ENCODE data around the gene METTL25B. TPM values are rescaled to one million over a fixed set of nuclear protein-coding genes. Genes with fewer than 3 reads are reported as not detected.

METTL25B gene
- total and polyA plus RNA-seq, 4 donors: 6.9 to 13.5 (median 11.5) TPM

- no peak for TF ChIP-seq ZBTB33 (IDR thresholded peaks at IDR 0.05)
- TF ChIP-seq RAD21 (IDR thresholded peaks at IDR 0.05): peak in 1 of 2 donors; percentile 13
- peak; percentile 59 for TF ChIP-seq MAX (IDR thresholded peaks at IDR 0.05)
- TF ChIP-seq GABPA (IDR thresholded peaks at IDR 0.05 in 1 of 2, conservative IDR thresholded peaks at IDR 0.05 in 1 of 2): peak; percentile 73 to 89
- TF ChIP-seq HNF4G (IDR thresholded peaks at IDR 0.05): no peak
- TF ChIP-seq FOXA2 (IDR thresholded peaks at IDR 0.05): no peak
- TF ChIP-seq CTCF (IDR thresholded peaks at IDR 0.05; ENCODE audit: low read depth, low read length, missing input control): no peak
- peak; percentile 52 for TF ChIP-seq SP1 (IDR thresholded peaks at IDR 0.05)
- TF ChIP-seq, protein P1, sequence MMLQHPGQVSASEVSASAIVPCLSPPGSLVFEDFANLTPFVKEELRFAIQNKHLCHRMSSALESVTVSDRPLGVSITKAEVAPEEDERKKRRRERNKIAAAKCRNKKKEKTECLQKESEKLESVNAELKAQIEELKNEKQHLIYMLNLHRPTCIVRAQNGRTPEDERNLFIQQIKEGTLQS (IDR thresholded peaks at IDR 0.05): no peak
- TF ChIP-seq YY1 (IDR thresholded peaks at IDR 0.05): no peak
- no peak for TF ChIP-seq FOXA1 (IDR thresholded peaks at IDR 0.05)
- peak in 1 of 2 donors; percentile 29 for TF ChIP-seq HNF4A (conservative IDR thresholded peaks at IDR 0.05)
- no peak for TF ChIP-seq REST (IDR thresholded peaks at IDR 0.05)
- no peak for TF ChIP-seq JUND (IDR thresholded peaks at IDR 0.05)
- TF ChIP-seq NR2F2 (IDR thresholded peaks at IDR 0.05): peak; percentile 30
- TF ChIP-seq EGR1 (IDR thresholded peaks at IDR 0.05; ENCODE audit: low read depth in 2 of 2): peak in 1 of 2 donors; percentile 62
- peak in 1 of 2 donors; percentile 16 for TF ChIP-seq RXRA (IDR thresholded peaks at IDR 0.05)
- TF ChIP-seq TAF1 (conservative IDR thresholded peaks at IDR 0.05): no peak
- Histone ChIP-seq H3K9ac (ENCODE audit: low read depth in 1 of 2, low read length in 2 of 2) (peak within 1 kb of the TSS; percentile 87 to 93), H3K4me1 (ENCODE audit: control insufficient read depth in 4 of 4, insufficient read depth in 4 of 4, low read length in 3 of 4) (peaks cover 6 to 37% (median 35%) of the 10 kb centered on the region in 4 donors), H3K4me3 (ENCODE audit: low read depth in 1 of 3, low read length in 3 of 3) (peak within 1 kb of the TSS; percentile 84 to 99 (median 99)), H3K9me3 (ENCODE audit: control insufficient read depth in 4 of 4, low read length in 3 of 4) (no peaks in the 10 kb centered on the region), H3K27ac (ENCODE audit: low read depth in 1 of 2, low read length in 2 of 2) (peak within 1 kb of the TSS; percentile 89 to 91), H3K27me3 (ENCODE audit: control insufficient read depth in 4 of 4, insufficient read depth in 4 of 4, low read length in 3 of 4) (no peaks in the 10 kb centered on the region), H3K36me3 (ENCODE audit: control insufficient read depth in 4 of 4, insufficient read depth in 3 of 4, low read depth in 1 of 4, low read length in 3 of 4) (peaks cover 5 to 23% (median 13%) of the 10 kb centered on the region in 4 donors)
- DNase-seq (ENCODE audit: low spot score): peak; percentile 89
- 2% methylated on average over 57 of the region's 57 CpGs for WGBS
Measured at GRCh38 chr1:156728599-156729462, 562 bp downstream of the METTL25B start, which contains the start of gene ISG20L2. TSS of gene ISG20L2 (minus strand) at chr1:156728766. CDS start at chr1:156727652, 1,114 bp downstream.

All from liver (tissue), 9 donors.